K562 (cell line): ENCODE results near the gene CNOT4. TPM values are rescaled to one million over a fixed set of nuclear protein-coding genes. Genes with fewer than 3 reads are reported as not detected.

Experiments used
- DEAF1 ChIP-seq: fragments of 450-650 bp; formaldehyde crosslinking; IDR thresholded peaks from 2 replicates; pipeline ENCODE4 v1.4.0; 2020; ENCODE audit warnings: mild to moderate bottlenecking, moderate library complexity
- E2F1 ChIP-seq: sonication (generic); formaldehyde crosslinking; IDR thresholded peaks from 2 replicates; pipeline ENCODE4 v1.8.1; 2023; ENCODE audit warnings: mild to moderate bottlenecking, missing genetic modification reagents, moderate library complexity
- ELK1 ChIP-seq: sonication (generic); formaldehyde crosslinking; IDR thresholded peaks from 2 replicates; pipeline ENCODE4 v1.8.1; 2022; ENCODE audit warnings: missing genetic modification reagents
- FOXK2 ChIP-seq, 2 experiments: fragments of 450-650 bp; IDR thresholded peaks in 1 of 2; conservative IDR thresholded peaks in 1 of 2; 2 replicates each; pipeline ENCODE4 v1.6.1; 2016; ENCODE audit warnings: low read depth in 2 of 2, mild to moderate bottlenecking in 1 of 2
- HDAC8 ChIP-seq: fragments of 450-650 bp; IDR thresholded peaks from 2 replicates; pipeline ENCODE4 v1.6.1; 2016; ENCODE audit warnings: mild to moderate bottlenecking, missing genetic modification characterization, moderate library complexity, missing compliant biosample characterization
- MCM7 ChIP-seq, 2 experiments: fragments of 450-650 bp; IDR thresholded peaks; 2 replicates each; pipeline ENCODE4 v1.6.1; 2016 to 2018
- NCOA6 ChIP-seq: fragments of 450-650 bp; IDR thresholded peaks from 2 replicates; pipeline ENCODE4 v1.6.1; 2017; ENCODE audit warnings: mild to moderate bottlenecking
- POLR2AphosphoS2 ChIP-seq: IDR thresholded peaks from 2 replicates; pipeline ENCODE4 v1.6.1; 2012; ENCODE audit warnings: low read length, improper control_type of control experiment
- RBM14 ChIP-seq: fragments of 200-400 bp; formaldehyde crosslinking; IDR thresholded peaks from 2 replicates; pipeline ENCODE4 v1.6.1; 2018; ENCODE audit warnings: low read depth, mild to moderate bottlenecking, low read length, moderate library complexity, borderline replicate concordance; ENCODE audit not compliant: insufficient read depth
- RHOXF2B ChIP-seq: fragments of 250-450 bp; sonication (Bioruptor Pico); conservative IDR thresholded peaks from 2 replicates; pipeline ENCODE4 v1.5.1; 2021
- SAP30 ChIP-seq: fragments of 200-600 bp; sonication (generic); IDR thresholded peaks from 2 replicates; pipeline ENCODE4 v1.6.1; 2012; ENCODE audit warnings: borderline replicate concordance, low read depth, mild to moderate bottlenecking, moderate library complexity, low read length, control low read depth, inconsistent platforms; ENCODE audit not compliant: insufficient read depth, poor library complexity, severe bottlenecking
- SETDB1 ChIP-seq: IDR thresholded peaks from one replicate; pipeline ENCODE4 v1.6.1; 2012; ENCODE audit warnings: low read length, control low read depth, inconsistent platforms
- SMARCC2 ChIP-seq: fragments of 450-650 bp; IDR thresholded peaks from 2 replicates; pipeline ENCODE4 v1.6.1; 2017; ENCODE audit warnings: antibody characterized with exemption, moderate library complexity, mild to moderate bottlenecking, low read depth
- TBP ChIP-seq: optimal IDR thresholded peaks from 2 replicates; pipeline ENCODE3; 2011; ENCODE audit warnings: low read depth, low read length, improper control_type of control experiment
- TCF7 ChIP-seq: sonication (generic); IDR thresholded peaks from 2 replicates; pipeline ENCODE4 v1.6.1; 2016; ENCODE audit warnings: antibody characterized with exemption, borderline replicate concordance
- ZNF133 ChIP-seq: fragments of 250-450 bp; sonication (Bioruptor Pico); IDR thresholded peaks from 2 replicates; pipeline ENCODE4 v1.4.0; 2020; ENCODE audit warnings: mild to moderate bottlenecking
- ZNF395 ChIP-seq: fragments of 200-800 bp; sonication (Bioruptor generic); IDR thresholded peaks from 2 replicates; pipeline ENCODE4 v1.6.1; 2017; ENCODE audit warnings: missing genetic modification characterization, missing compliant biosample characterization
- ZNF41 ChIP-seq: fragments of 250-450 bp; sonication (Bioruptor Pico); conservative IDR thresholded peaks from 2 replicates; pipeline ENCODE4 v1.4.0; 2020; ENCODE audit warnings: mild to moderate bottlenecking
- polyA plus RNA-seq, 8 experiments: library from polyadenylated mRNA; depleted of rRNA in 4 of 8; stranded (reverse) in 5 of 8; unstranded in 3 of 8; fragments of >200 nt; fragmentation: Nextera tagmentation in 2 of 8; fragmentation: Illumina TruSeq in 1 of 8; extraction: Ambion mirVana in 2 of 8; extraction: Trizol in 1 of 8; gene quantifications; 2 replicates each; pipeline versions ENCODE4 v1.2.1 to v1.2.3, GENCODE V29; 2011 to 2014; ENCODE audit warnings: inconsistent platforms in 1 of 8, missing spikeins in 1 of 8
- total RNA-seq, 7 experiments: library from RNA; depleted of rRNA in 6 of 7; stranded (reverse); fragments of >200 nt in 6 of 7; fragmentation: Illumina TruSeq in 2 of 7; extraction: Trizol in 2 of 7; gene quantifications; 2 replicates each; pipeline versions ENCODE4 v1.2.1 to v1.2.3, GENCODE V29; 2011 to 2021; ENCODE audit warnings: low replicate concordance in 1 of 7
- TF ChIP-seq, protein P1 (sequence below): fragments of 450-650 bp; formaldehyde crosslinking; IDR thresholded peaks from 2 replicates; pipeline ENCODE4 v1.4.0; 2022; ENCODE audit warnings: missing genetic modification characterization
- TF ChIP-seq, protein P2 (sequence below): sonication (generic); formaldehyde crosslinking; IDR thresholded peaks from 2 replicates; pipeline ENCODE4 v1.8.1; 2023; ENCODE audit warnings: mild to moderate bottlenecking, missing genetic modification reagents

The CNOT4 gene
- total and polyA plus RNA-seq, 9 of the 15 experiments (the other 6 are each of a cell fraction or from before 2014, with no cell fraction given) = 8.6 to 24.1 (median 15.4) TPM

DNA sequence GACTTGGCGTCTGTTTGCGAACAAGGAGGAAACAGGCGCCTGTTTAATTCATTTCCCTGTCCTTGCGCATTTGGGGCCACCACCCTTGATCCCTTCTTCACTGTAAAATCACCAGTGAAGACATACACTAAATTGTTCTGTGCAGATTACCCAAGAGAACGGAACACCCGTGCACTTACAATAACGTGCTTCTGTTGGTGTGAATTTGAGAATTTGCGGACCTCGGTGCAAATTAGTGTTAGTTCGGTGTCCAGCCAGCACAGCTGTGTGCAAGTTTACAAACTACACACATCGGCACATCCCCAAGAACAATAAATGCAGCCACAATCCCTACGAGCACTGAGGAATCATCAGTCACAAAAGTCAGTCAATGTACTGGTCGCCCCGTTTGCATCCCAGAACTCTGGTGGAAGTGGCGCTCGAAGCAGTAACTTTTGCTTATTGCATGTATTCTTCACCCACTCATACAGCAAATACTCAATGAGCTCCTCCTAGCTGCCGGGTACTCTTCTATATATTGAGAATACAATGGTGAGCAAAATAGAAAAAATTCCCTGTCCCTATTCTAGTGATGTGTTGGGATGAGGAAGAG, 786 bp upstream of the CNOT4 start (continued):
- no peak for TF ChIP-seq SMARCC2
- no peak for TF ChIP-seq POLR2AphosphoS2
- no peak for TF ChIP-seq MCM7 (IDR thresholded peaks at IDR 0.05)
- no peak for TF ChIP-seq RBM14
- peak; percentile 64; the same call in 1 of the 2 replicates for TF ChIP-seq E2F1 (CRISPR knock-in tag)
- TF ChIP-seq ZNF395 (CRISPR knock-in tag) = peak; percentile 30
- no peak for TF ChIP-seq HDAC8 (tag)
- peak; percentile 92 for TF ChIP-seq SAP30
- no peak for TF ChIP-seq TCF7
- no peak for TF ChIP-seq ELK1
- TF ChIP-seq, protein P1, sequence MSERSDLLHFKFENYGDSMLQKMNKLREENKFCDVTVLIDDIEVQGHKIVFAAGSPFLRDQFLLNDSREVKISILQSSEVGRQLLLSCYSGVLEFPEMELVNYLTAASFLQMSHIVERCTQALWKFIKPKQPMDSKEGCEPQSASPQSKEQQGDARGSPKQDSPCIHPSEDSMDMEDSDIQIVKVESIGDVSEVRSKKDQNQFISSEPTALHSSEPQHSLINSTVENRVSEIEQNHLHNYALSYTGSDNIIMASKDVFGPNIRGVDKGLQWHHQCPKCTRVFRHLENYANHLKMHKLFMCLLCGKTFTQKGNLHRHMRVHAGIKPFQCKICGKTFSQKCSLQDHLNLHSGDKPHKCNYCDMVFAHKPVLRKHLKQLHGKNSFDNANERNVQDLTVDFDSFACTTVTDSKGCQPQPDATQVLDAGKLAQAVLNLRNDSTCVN (CRISPR knock-in tag) = no peak
- TF ChIP-seq DEAF1 (CRISPR knock-in tag) = no peak
- TF ChIP-seq, protein P2, sequence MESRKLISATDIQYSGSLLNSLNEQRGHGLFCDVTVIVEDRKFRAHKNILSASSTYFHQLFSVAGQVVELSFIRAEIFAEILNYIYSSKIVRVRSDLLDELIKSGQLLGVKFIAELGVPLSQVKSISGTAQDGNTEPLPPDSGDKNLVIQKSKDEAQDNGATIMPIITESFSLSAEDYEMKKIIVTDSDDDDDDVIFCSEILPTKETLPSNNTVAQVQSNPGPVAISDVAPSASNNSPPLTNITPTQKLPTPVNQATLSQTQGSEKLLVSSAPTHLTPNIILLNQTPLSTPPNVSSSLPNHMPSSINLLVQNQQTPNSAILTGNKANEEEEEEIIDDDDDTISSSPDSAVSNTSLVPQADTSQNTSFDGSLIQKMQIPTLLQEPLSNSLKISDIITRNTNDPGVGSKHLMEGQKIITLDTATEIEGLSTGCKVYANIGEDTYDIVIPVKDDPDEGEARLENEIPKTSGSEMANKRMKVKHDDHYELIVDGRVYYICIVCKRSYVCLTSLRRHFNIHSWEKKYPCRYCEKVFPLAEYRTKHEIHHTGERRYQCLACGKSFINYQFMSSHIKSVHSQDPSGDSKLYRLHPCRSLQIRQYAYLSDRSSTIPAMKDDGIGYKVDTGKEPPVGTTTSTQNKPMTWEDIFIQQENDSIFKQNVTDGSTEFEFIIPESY = 0 out of 2 replicates have a peak, but pooled peaks have one; percentile 37
- TF ChIP-seq RHOXF2B = no peak
- no peak for TF ChIP-seq SETDB1
- peak; percentile 22 for TF ChIP-seq TBP
- no peak for TF ChIP-seq NCOA6
- TF ChIP-seq ZNF133 = 0 out of 2 replicates have a peak, but pooled peaks have one; percentile 3
- no peak for TF ChIP-seq FOXK2 (conservative IDR thresholded peaks at IDR 0.05 in 1 of 2, IDR thresholded peaks at IDR 0.05 in 1 of 2; ENCODE audit: low read depth in 2 of 2)
- no peak for TF ChIP-seq ZNF41
